Activated T-cell treated with anti-CD3 and anti-CD28 coated beads for 4 hours (primary cell): Measurements from ENCODE around the gene TNRC6C.
"Not testable (repeated sequence)": the region's sequence is repeated elsewhere in the genome, so short reads cannot be mapped to it uniquely, and the experiment has no call there.

ENCODE experiments used
- DNase-seq: peaks from one replicate; pipeline ENCODE4 v3.0.0-alpha.2; 2020

TNRC6C gene

GRCh38 chr17:77930780-77931768, 27.4 kb upstream of the TNRC6C start:
- no peak for DNase-seq

- DNase-seq, result no peak
Observed at GRCh38 chr17:77933777-77934398, 24.6 kb upstream of the TNRC6C start.

- DNase-seq, result no peak
Observed at GRCh38 chr17:77935121-77935571, 23.4 kb upstream of the TNRC6C start.

GRCh38 chr17:77935744-77936143, 22.8 kb upstream of the TNRC6C start:
- not testable (repeated sequence) for DNase-seq

- no peak for DNase-seq
Observed at GRCh38 chr17:77936881-77937280, 21.6 kb upstream of the TNRC6C start.

- DNase-seq, result no peak
Observed at GRCh38 chr17:77941004-77941403, 17.5 kb upstream of the TNRC6C start.

GRCh38 chr17:77942112-77942988, 16.2 kb upstream of the TNRC6C start:
- no peak for DNase-seq

GRCh38 chr17:77943971-77944370, 14.5 kb upstream of the TNRC6C start:
- no peak for DNase-seq

GRCh38 chr17:77944390-77945222, 13.9 kb upstream of the TNRC6C start:
- no peak for DNase-seq

GRCh38 chr17:77946900-77947645, 11.4 kb upstream of the TNRC6C start:
- DNase-seq, result no peak

GRCh38 chr17:77948690-77949114, 9.8 kb upstream of the TNRC6C start:
- no peak for DNase-seq

- DNase-seq, result no peak
Observed at GRCh38 chr17:77951123-77951522, 7.4 kb upstream of the TNRC6C start.

- no peak for DNase-seq
Observed at GRCh38 chr17:77952368-77952767, 6.1 kb upstream of the TNRC6C start.

- DNase-seq, result no peak
Observed at GRCh38 chr17:77957235-77957856, 1.2 kb upstream of the TNRC6C start.

- no peak for DNase-seq
Observed at GRCh38 chr17:77958716-77959125, 218 bp downstream of the TNRC6C start.

- peak; percentile 9 for DNase-seq
Observed at GRCh38 chr17:77959126-77959925, 823 bp downstream of the TNRC6C start.

- DNase-seq, result no peak
Observed at GRCh38 chr17:77959926-77960521, 1.5 kb downstream of the TNRC6C start.

GRCh38 chr17:77961741-77962140, 3.2 kb downstream of the TNRC6C start:
- DNase-seq, result no peak

- DNase-seq, result no peak
Observed at GRCh38 chr17:77962348-77962747, 3.8 kb downstream of the TNRC6C start.
